GM12874 (cell line): Measurements from ENCODE around the gene UNCX.

ENCODE experiments used
- TF ChIP-seq, protein P1 (sequence below): IDR thresholded peaks from 2 replicates; pipeline ENCODE4 v1.5.1; 2011; ENCODE audit warnings: low read depth, mild to moderate bottlenecking, control low read depth, low read length, moderate library complexity; ENCODE audit not compliant: insufficient read depth

UNCX gene

DNA sequence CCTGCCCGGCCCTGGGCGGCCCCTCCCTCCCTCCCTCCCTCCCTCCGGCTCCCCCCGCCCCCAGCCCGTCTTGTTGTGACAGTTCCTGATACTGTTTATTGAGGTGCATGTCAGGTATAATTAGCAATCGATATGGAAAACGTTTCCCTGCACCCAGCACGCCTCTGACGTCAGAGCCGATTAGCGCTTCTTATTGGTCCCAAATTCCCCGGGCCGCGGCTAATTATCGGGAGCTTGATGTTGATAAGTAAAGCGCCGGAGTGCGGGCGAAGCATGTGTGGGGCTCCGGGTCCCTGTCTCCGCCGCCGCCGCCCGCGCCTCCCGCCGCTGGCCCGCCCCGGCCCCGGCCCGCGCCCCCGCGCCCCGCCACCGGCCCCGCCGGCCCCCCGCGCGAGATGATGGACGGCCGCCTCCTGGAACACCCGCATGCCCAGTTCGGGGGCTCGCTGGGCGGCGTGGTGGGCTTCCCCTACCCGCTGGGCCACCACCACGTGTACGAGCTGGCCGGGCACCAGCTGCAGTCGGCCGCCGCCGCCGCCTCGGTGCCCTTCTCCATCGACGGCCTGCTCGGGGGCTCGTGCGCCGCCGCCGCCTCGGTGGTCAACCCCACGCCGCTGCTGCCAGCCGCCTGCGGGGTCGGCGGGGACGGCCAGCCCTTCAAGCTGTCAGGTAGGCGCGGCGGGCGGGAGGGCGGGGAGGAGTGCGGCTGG lies at the start of gene UNCX:
Gene UNCX, plus strand, starts transcription at position 250 of the 710 bp plus-strand sequence. Its CDS starts 146 bp downstream, at position 396.
- TF ChIP-seq, protein P1, sequence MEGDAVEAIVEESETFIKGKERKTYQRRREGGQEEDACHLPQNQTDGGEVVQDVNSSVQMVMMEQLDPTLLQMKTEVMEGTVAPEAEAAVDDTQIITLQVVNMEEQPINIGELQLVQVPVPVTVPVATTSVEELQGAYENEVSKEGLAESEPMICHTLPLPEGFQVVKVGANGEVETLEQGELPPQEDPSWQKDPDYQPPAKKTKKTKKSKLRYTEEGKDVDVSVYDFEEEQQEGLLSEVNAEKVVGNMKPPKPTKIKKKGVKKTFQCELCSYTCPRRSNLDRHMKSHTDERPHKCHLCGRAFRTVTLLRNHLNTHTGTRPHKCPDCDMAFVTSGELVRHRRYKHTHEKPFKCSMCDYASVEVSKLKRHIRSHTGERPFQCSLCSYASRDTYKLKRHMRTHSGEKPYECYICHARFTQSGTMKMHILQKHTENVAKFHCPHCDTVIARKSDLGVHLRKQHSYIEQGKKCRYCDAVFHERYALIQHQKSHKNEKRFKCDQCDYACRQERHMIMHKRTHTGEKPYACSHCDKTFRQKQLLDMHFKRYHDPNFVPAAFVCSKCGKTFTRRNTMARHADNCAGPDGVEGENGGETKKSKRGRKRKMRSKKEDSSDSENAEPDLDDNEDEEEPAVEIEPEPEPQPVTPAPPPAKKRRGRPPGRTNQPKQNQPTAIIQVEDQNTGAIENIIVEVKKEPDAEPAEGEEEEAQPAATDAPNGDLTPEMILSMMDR, result no peak

DNA sequence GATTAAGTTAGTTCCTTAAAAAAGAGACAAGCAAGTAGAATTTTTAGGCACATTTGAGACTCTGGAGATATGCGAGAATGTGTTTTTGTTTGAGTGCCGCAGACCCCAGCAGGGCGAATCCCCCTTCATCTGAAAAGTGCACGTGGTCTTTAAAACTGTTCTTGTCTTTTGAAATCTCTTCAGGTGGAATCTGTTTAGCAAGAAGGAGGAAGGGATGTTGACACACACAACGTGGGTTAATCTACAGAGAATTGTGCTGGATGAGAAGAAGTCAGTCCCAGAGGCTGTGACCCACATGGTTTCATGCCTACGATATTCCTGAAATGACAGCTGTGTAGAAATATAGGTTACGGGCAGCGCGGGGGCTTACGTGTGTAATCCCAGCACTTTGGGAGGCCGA lies 45.5 kb upstream of the UNCX start:
- TF ChIP-seq, protein P1, result no peak

DNA sequence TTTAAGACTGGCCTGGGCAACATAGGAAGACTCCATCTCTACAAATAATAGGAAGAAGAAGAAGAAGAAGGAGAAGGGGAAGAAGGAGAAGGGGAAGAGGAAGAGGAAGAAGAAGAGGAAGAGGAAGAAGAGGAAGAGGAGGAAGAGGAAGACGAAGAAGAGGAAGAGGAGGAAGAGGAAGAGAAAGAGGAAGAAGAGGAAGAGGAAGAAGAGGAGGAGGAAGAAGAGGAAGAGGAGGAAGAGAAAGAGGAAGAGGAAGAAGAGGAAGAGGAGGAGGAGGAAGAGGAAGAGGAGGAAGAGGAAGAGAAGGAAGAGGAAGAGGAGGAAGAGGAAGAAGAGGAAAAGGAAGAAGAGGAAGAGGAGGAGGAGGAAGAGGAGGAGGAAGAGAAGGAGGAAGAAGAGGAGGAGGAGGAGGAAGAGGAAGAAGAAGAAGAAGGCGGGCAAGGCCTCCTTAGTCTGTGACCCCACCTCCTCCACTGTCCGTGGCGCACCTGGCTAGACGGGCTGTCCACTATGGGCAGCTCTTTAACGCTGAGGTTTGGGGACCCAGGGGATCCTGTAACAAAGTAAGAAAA lies 43.9 kb upstream of the UNCX start:
- TF ChIP-seq, protein P1, result no peak

DNA sequence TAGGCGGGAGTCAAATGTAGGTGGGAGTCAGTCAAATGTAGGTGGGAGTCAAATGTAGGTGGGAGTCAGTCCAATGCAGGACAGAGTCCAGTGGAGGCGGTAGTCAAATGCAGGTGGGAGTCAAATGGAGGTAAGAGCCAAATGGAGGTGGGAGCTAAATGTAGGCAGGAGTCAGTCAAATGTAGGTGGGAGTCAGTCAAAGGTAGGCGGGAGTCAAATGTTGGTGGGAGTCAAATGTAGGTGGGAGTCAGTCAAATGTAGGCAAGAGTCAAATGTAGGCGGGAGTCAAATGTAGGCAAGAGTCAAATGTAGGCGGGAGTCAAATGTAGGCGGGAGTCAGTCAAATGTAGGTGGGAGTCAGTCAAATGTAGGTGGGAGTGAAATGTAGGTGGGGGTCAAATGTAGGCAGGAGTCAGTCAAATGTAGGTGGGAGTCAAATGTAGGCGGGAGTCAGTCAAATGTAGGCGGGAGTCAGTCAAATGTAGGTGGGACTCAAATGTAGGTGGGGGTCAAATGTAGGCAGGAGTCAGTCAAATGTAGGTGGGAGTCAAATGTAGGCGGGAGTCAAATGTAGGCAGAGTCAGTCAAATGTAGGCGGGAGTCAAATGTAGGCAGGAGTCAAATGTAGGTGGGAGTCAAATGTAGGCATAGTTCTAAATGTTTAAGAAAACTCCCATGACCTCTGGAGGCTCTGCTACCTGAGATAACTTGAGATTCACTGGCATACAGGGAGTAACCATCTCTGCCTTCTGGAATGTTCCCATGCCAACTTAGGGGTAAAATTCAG lies 42.5 kb upstream of the UNCX start:
- TF ChIP-seq, protein P1, result no peak

DNA sequence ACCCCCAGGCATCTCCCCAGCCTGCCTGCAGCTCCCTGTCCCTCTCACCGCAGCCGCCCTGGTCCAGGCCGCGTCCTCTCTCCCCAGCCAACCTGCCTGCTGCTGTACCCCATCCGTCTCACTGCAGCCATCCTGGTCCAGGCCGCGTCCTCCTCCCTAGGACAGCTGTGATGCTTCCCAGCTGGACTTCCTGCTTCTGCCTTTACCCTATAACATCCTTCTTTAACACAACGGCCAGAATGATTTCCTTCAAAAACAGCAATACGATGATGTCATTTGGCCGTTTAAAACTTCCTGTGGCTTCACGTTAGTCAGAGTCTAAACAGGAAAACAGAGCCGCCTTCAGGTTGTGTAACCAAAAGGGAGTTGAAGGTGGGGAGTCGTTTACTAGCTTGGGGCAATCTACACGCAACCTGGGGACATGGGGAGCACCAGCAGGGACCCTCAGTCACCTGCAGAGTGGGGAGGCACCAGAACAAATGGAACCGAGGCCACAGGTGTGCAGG lies 40.4 kb upstream of the UNCX start:
- TF ChIP-seq, protein P1, result no peak

GRCh38 chr7:1193593-1194424 lies 38.9 kb upstream of the UNCX start:
- TF ChIP-seq, protein P1, result no peak
